HG03175 (cell line): Measurements from ENCODE around the gene KCNIP1.

ENCODE experiments used
- ATAC-seq: cut with Tn5 transposase; IDR thresholded peaks from one replicate; pipeline ENCODE4 v1.9.1; 2021; ENCODE audit warnings: mild to moderate bottlenecking, moderate library complexity; ENCODE audit not compliant: unreplicated experiment

KCNIP1 gene

GRCh38 chr5:170638454-170639220 is 134.8 kb downstream of the KCNIP1 start:
- peak; percentile 67 for ATAC-seq

GRCh38 chr5:170639221-170639925 is 135.6 kb downstream of the KCNIP1 start:
- ATAC-seq, result no peak

GRCh38 chr5:170640731-170641588 is 137.1 kb downstream of the KCNIP1 start:
- ATAC-seq, result no peak

- ATAC-seq, result no peak
Observed at GRCh38 chr5:170641589-170642031, 137.8 kb downstream of the KCNIP1 start.

- ATAC-seq, result no peak
Observed at GRCh38 chr5:170642066-170642735, 138.4 kb downstream of the KCNIP1 start.

- ATAC-seq, result no peak
Observed at GRCh38 chr5:170642776-170643436, 139.1 kb downstream of the KCNIP1 start.

GRCh38 chr5:170643591-170643990 is 139.8 kb downstream of the KCNIP1 start:
- ATAC-seq, result no peak

GRCh38 chr5:170644501-170644900 is 140.7 kb downstream of the KCNIP1 start:
- ATAC-seq, result no peak

- no peak for ATAC-seq
Observed at GRCh38 chr5:170648541-170648940, 144.7 kb downstream of the KCNIP1 start.

- ATAC-seq, result no peak
Observed at GRCh38 chr5:170650850-170651249, 147.0 kb downstream of the KCNIP1 start.

GRCh38 chr5:170651604-170652277 is 147.9 kb downstream of the KCNIP1 start:
- no peak for ATAC-seq

GRCh38 chr5:170655476-170655875 is 151.7 kb downstream of the KCNIP1 start:
- no peak for ATAC-seq

GRCh38 chr5:170655920-170656319 is 152.1 kb downstream of the KCNIP1 start:
- no peak for ATAC-seq

- no peak for ATAC-seq
Observed at GRCh38 chr5:170656346-170656745, 152.5 kb downstream of the KCNIP1 start.

- no peak for ATAC-seq
Observed at GRCh38 chr5:170660531-170660930, 156.7 kb downstream of the KCNIP1 start.

GRCh38 chr5:170662966-170663365 is 159.1 kb downstream of the KCNIP1 start:
- no peak for ATAC-seq

GRCh38 chr5:170678811-170679210 is 175.0 kb downstream of the KCNIP1 start:
- no peak for ATAC-seq

- no peak for ATAC-seq
Observed at GRCh38 chr5:170681013-170681433, 177.2 kb downstream of the KCNIP1 start.

- ATAC-seq, result no peak
Observed at GRCh38 chr5:170691657-170692056, 187.8 kb downstream of the KCNIP1 start.

GRCh38 chr5:170693701-170694100 is 189.9 kb downstream of the KCNIP1 start:
- no peak for ATAC-seq
